Esophagus squamous epithelium (tissue), 5 donors: Measurements from ENCODE around the gene OR5P2. TPM values are rescaled to one million over a fixed set of nuclear protein-coding genes. Genes with fewer than 3 reads are reported as not detected.
"Not testable (repeated sequence)": the region's sequence is repeated elsewhere in the genome, so short reads cannot be mapped to it uniquely, and the experiment has no call there.

ENCODE experiments used
- DNase-seq: peaks from one replicate; lab custom pipeline; 2025; lab: John Stamatoyannopoulos, UW
- H3K27ac ChIP-seq, 4 donors: fragments of 200-600 bp; sonication (generic); one replicate each; pipeline ENCODE4 v1.5.1; 2016 to 2019; ENCODE audit warnings: mild to moderate bottlenecking in 1 of 4
- H3K27me3 ChIP-seq, 4 donors: fragments of 200-600 bp; sonication (generic); 1 replicate in 3 of 4; 2 replicates in 1 of 4; pipeline versions ENCODE4 v1.5.1 to v1.6.0; 2017 to 2021; ENCODE audit warnings: antibody characterized with exemption in 1 of 4
- H3K36me3 ChIP-seq, 3 donors: fragments of 200-600 bp; sonication (generic); one replicate each; pipeline ENCODE4 v1.5.1; 2016 to 2019
- H3K4me1 ChIP-seq, 3 donors: fragments of 200-600 bp; sonication (generic); one replicate each; pipeline ENCODE4 v1.5.1; 2017 to 2019
- H3K4me3 ChIP-seq, 4 donors: fragments of 200-600 bp; sonication (generic); 1 replicate in 3 of 4; 2 replicates in 1 of 4; pipeline ENCODE4 v1.5.1; 2016 to 2019; ENCODE audit warnings: mild to moderate bottlenecking in 2 of 4, moderate library complexity in 1 of 4
- H3K9me3 ChIP-seq, 3 donors: fragments of 200-600 bp; sonication (generic); one replicate each; pipeline ENCODE4 v1.5.1; 2016 to 2019
- CTCF ChIP-seq, 6 experiments: fragments of 450-650 bp in 4 of 6; fragments of 200-600 bp in 2 of 6; sonication (generic) in 2 of 6; IDR thresholded peaks; one replicate each; pipeline ENCODE4 v1.5.1; 2016 to 2019; ENCODE audit warnings: antibody characterized with exemption in 6 of 6, mild to moderate bottlenecking in 4 of 6, moderate library complexity in 4 of 6
- POLR2A ChIP-seq, 4 donors: fragments of 450-650 bp; IDR thresholded peaks; one replicate each; pipeline ENCODE4 v1.6.1; 2017; ENCODE audit warnings: antibody characterized with exemption in 4 of 4, mild to moderate bottlenecking in 4 of 4, moderate library complexity in 3 of 4
- WGBS, 2 donors: methylation state at CpG; one replicate each; pipeline ENCODE4 v1.1.5; 2018; 5-methylcytosine and 5-hydroxymethylcytosine counted together
- intact Hi-C: fragments of 100-400 bp; cut with DNase I; formaldehyde crosslinking; loops from one replicate; pipeline ENCODE4 v1.15.0; 2022
- total RNA-seq, 4 donors: library from RNA; depleted of rRNA; stranded (reverse); fragments of >200 nt; gene quantifications; one replicate each; pipeline ENCODE4 v1.1.0, GENCODE V29; 2016
- donor health status: DM: yes; HTN: yes; CAD: no.

OR5P2 gene
- total RNA-seq, 4 donors from 2014 or later: 1.5 TPM; not detected in 3

- Histone ChIP-seq H3K9me3 (no peaks in the 10 kb centered on the region), H3K4me3 (no peak overlapping the region), H3K27me3 (no peaks in the 10 kb centered on the region), H3K27ac (no peak overlapping the region), H3K4me1 (no peaks in the 10 kb centered on the region), H3K36me3 (no peaks in the 10 kb centered on the region)
- no peak for DNase-seq
- intact Hi-C loops: no loop called here
- TF ChIP-seq CTCF (IDR thresholded peaks at IDR 0.05) (no peak), POLR2A (IDR thresholded peaks at IDR 0.05) (no peak)
Observed at GRCh38 chr11:7833527-7833926, 36.8 kb upstream of the OR5P2 start.

- no peak within 1 kb of the TSS for H3K4me3 ChIP-seq
- intact Hi-C loops: no loop called here
- no peaks in the 10 kb centered on the region for H3K36me3 ChIP-seq
- H3K27ac ChIP-seq: no peak within 1 kb of the TSS
- no peak for DNase-seq
- H3K9me3 ChIP-seq: no peaks in the 10 kb centered on the region
- no peaks in the 10 kb centered on the region for H3K4me1 ChIP-seq
- no peaks in the 10 kb centered on the region for H3K27me3 ChIP-seq
- TF ChIP-seq CTCF (IDR thresholded peaks at IDR 0.05) (no peak), POLR2A (IDR thresholded peaks at IDR 0.05) (no peak)
Observed at GRCh38 chr11:7830740-7831139, 34.0 kb upstream of the OR5P2 start, which contains the start of gene OR5P3. OR5P3 (minus strand) TSS chr11:7830840.

- H3K36me3 ChIP-seq: no peaks in the 10 kb centered on the region
- 51 to 60% methylated on average over 3 of the region's 3 CpGs for WGBS, 2 donors
- no peak overlapping the region for H3K27ac ChIP-seq
- no peaks in the 10 kb centered on the region for H3K9me3 ChIP-seq
- TF ChIP-seq CTCF (IDR thresholded peaks at IDR 0.05) (no peak), POLR2A (IDR thresholded peaks at IDR 0.05) (no peak)
- no peaks in the 10 kb centered on the region for H3K4me1 ChIP-seq
- DNase-seq: no peak
- no peaks in the 10 kb centered on the region for H3K27me3 ChIP-seq
- intact Hi-C loops: no loop called here
- no peak overlapping the region for H3K4me3 ChIP-seq
Observed at GRCh38 chr11:7826324-7826723, 29.6 kb upstream of the OR5P2 start.

- WGBS, 2 donors: 90 to 91% methylated on average over 3 of the region's 3 CpGs
- intact Hi-C loops, H3K9me3 ChIP-seq, H3K4me3 ChIP-seq, H3K27me3 ChIP-seq, H3K36me3 ChIP-seq, DNase-seq, H3K27ac ChIP-seq, H3K4me1 ChIP-seq: not testable (repeated sequence)
Observed at GRCh38 chr11:7820417-7820816, 23.7 kb upstream of the OR5P2 start.

- H3K9me3 ChIP-seq, H3K4me3 ChIP-seq, H3K4me1 ChIP-seq, H3K27ac ChIP-seq, DNase-seq, H3K27me3 ChIP-seq, H3K36me3 ChIP-seq, intact Hi-C loops: not testable (repeated sequence)
- WGBS, 2 donors: 79 to 83% methylated on average over 2 of the region's 2 CpGs
Observed at GRCh38 chr11:7814897-7815296, 18.2 kb upstream of the OR5P2 start.

GRCh38 chr11:7810301-7810700, 13.6 kb upstream of the OR5P2 start:
- intact Hi-C loops, H3K36me3 ChIP-seq, H3K4me1 ChIP-seq, H3K4me3 ChIP-seq, H3K27ac ChIP-seq, H3K27me3 ChIP-seq, DNase-seq: not testable (repeated sequence)
- WGBS, 2 donors: 78 to 79% methylated on average over 2 of the region's 2 CpGs
- peaks cover 0 to 30% (median 0%) of the 10 kb centered on the region in 3 donors for H3K9me3 ChIP-seq

GRCh38 chr11:7793233-7793632, 3.5 kb downstream of the OR5P2 start:
- Histone ChIP-seq H3K9me3 (no peaks in the 10 kb centered on the region), H3K27ac (no peak overlapping the region), H3K27me3 (no peaks in the 10 kb centered on the region), H3K4me1 (no peaks in the 10 kb centered on the region), H3K36me3 (no peaks in the 10 kb centered on the region), H3K4me3 (no peak overlapping the region)
- 20 to 22% methylated on average over 1 of the region's 1 CpG for WGBS, 2 donors
- DNase-seq: no peak
- TF ChIP-seq CTCF (IDR thresholded peaks at IDR 0.05) (no peak), POLR2A (IDR thresholded peaks at IDR 0.05) (no peak)
- intact Hi-C loops: no loop called here
